Endometrial microvascular endothelial cells (primary cell): ENCODE measurements around the gene SC5D. TPM values are rescaled to one million over a fixed set of nuclear protein-coding genes. Genes with fewer than 3 reads are reported as not detected.

Source experiments
- in situ Hi-C: cut with HindIII; loops from 2 replicates; pipeline ENCODE4 v1.10.0; 2017; ENCODE audit warnings: low sequenced_read_pairs, low pct_unique_long_range_greater_than_20kb; ENCODE audit errors: inconsistent ontology term
- total RNA-seq: library from RNA; depleted of rRNA; stranded (reverse); fragments of >200 nt; gene quantifications from one replicate; pipeline ENCODE4 v1.2.3, GENCODE V29; 2015; ENCODE audit errors: inconsistent ontology term

Gene SC5D
- total RNA-seq, 1 donor from 2014 or later: 28.9 TPM

GRCh38 chr11:121323046-121323607 is 30.6 kb downstream of the SC5D start:
- in situ Hi-C loops: no loop called here

GRCh38 chr11:121326230-121326629 is 33.7 kb downstream of the SC5D start:
- in situ Hi-C loops: no loop called here

- in situ Hi-C loops: no loop called here
These were observed 35.0 kb downstream of the SC5D start for GRCh38 chr11:121327553-121327952.

- in situ Hi-C loops: no loop called here
These were observed 35.8 kb downstream of the SC5D start for GRCh38 chr11:121328176-121328966.

- in situ Hi-C loops: no loop called here
These were observed 36.6 kb downstream of the SC5D start for GRCh38 chr11:121328967-121329679.

GRCh38 chr11:121329781-121330395 is 37.3 kb downstream of the SC5D start:
- in situ Hi-C loops: no loop called here

GRCh38 chr11:121330614-121331435 is 38.3 kb downstream of the SC5D start:
- in situ Hi-C loops: no loop called here

- in situ Hi-C loops: no loop called here
These were observed 42.6 kb downstream of the SC5D start for GRCh38 chr11:121334973-121335710.

GRCh38 chr11:121336279-121336937 is 43.8 kb downstream of the SC5D start:
- in situ Hi-C loops: no loop called here

GRCh38 chr11:121337078-121337477 is 44.5 kb downstream of the SC5D start:
- in situ Hi-C loops: no loop called here

- in situ Hi-C loops: no loop called here
These were observed 45.2 kb downstream of the SC5D start for GRCh38 chr11:121337740-121338272.

- in situ Hi-C loops: no loop called here
These were observed 46.0 kb downstream of the SC5D start for GRCh38 chr11:121338536-121338935.

GRCh38 chr11:121340032-121340580 is 47.5 kb downstream of the SC5D start:
- in situ Hi-C loops: no loop called here

- in situ Hi-C loops: no loop called here
These were observed 49.0 kb downstream of the SC5D start for GRCh38 chr11:121341609-121342008.

GRCh38 chr11:121344824-121345223 is 52.3 kb downstream of the SC5D start:
- in situ Hi-C loops: no loop called here

- in situ Hi-C loops: no loop called here
These were observed 54.5 kb downstream of the SC5D start for GRCh38 chr11:121347094-121347493.

- in situ Hi-C loops: no loop called here
These were observed 55.2 kb downstream of the SC5D start for GRCh38 chr11:121347813-121348212.
